Measurements from ENCODE around the gene EMILIN2.
"Not testable (repeated sequence)": the region's sequence is repeated elsewhere in the genome, so short reads cannot be mapped to it uniquely, and the experiment has no call there.

EMILIN2 gene

GRCh38 chr18:2912357-2913299, 65.8 kb downstream of the EMILIN2 start:
- H3K36me3 ChIP-seq (ENCODE audit: insufficient read depth, low read length) = peaks cover 5% of the 10 kb centered on the region
- peaks cover 0 to under 1% of the 10 kb centered on the region in 2 donors for H3K27me3 ChIP-seq (ENCODE audit: control insufficient read depth in 1 of 2, insufficient read depth in 2 of 2, low read length in 2 of 2)
- no peak overlapping the region for H3K4me3 ChIP-seq (ENCODE audit: low read depth in 1 of 2, low read length in 2 of 2)

GRCh38 chr18:2913398-2914005, 66.7 kb downstream of the EMILIN2 start:
- no peak overlapping the region for H3K27ac ChIP-seq (ENCODE audit: low read depth, low read length)
- no peak overlapping the region for H3K9ac ChIP-seq (ENCODE audit: low read length)
- H3K4me3 ChIP-seq (ENCODE audit: low read depth in 1 of 2, low read length in 2 of 2) = no peak overlapping the region
- no peaks in the 10 kb centered on the region for H3K27me3 ChIP-seq (ENCODE audit: control insufficient read depth in 1 of 2, insufficient read depth in 2 of 2, low read length in 2 of 2)
- H3K4me1 ChIP-seq (ENCODE audit: insufficient read depth, low read length) = peaks cover 6% of the 10 kb centered on the region
- H3K9me3 ChIP-seq (ENCODE audit: low read length) = no peaks in the 10 kb centered on the region
- H3K36me3 ChIP-seq (ENCODE audit: insufficient read depth, low read length) = peaks cover 12% of the 10 kb centered on the region

More at GRCh38 chr18:2912357-2913299, 65.8 kb downstream of the EMILIN2 start:
- Histone ChIP-seq H3K9ac (ENCODE audit: low read length) (no peak overlapping the region), H3K4me1 (ENCODE audit: insufficient read depth, low read length) (peaks cover 6% of the 10 kb centered on the region), H3K9me3 (ENCODE audit: low read length) (no peaks in the 10 kb centered on the region), H3K27ac (ENCODE audit: low read depth, low read length) (no peak overlapping the region)

GRCh38 chr18:2914185-2914880, 67.5 kb downstream of the EMILIN2 start:
- Histone ChIP-seq H3K36me3 (ENCODE audit: insufficient read depth, low read length) (peaks cover 20% of the 10 kb centered on the region), H3K4me1 (ENCODE audit: insufficient read depth, low read length) (peaks cover 6% of the 10 kb centered on the region), H3K4me3 (ENCODE audit: low read depth in 1 of 2, low read length in 2 of 2) (no peak overlapping the region), H3K9ac (ENCODE audit: low read length) (no peak overlapping the region), H3K27ac (ENCODE audit: low read depth, low read length) (no peak overlapping the region), H3K27me3 (ENCODE audit: control insufficient read depth in 1 of 2, insufficient read depth in 2 of 2, low read length in 2 of 2) (no peaks in the 10 kb centered on the region), H3K9me3 (ENCODE audit: low read length) (no peaks in the 10 kb centered on the region)

- Histone ChIP-seq H3K9ac (ENCODE audit: low read length) (no peak overlapping the region), H3K27ac (ENCODE audit: low read depth, low read length) (no peak overlapping the region), H3K27me3 (ENCODE audit: control insufficient read depth in 1 of 2, insufficient read depth in 2 of 2, low read length in 2 of 2) (no peaks in the 10 kb centered on the region), H3K9me3 (ENCODE audit: low read length) (no peaks in the 10 kb centered on the region), H3K4me3 (ENCODE audit: low read depth in 1 of 2, low read length in 2 of 2) (no peak overlapping the region), H3K36me3 (ENCODE audit: insufficient read depth, low read length) (peaks cover 25% of the 10 kb centered on the region), H3K4me1 (ENCODE audit: insufficient read depth, low read length) (peaks cover 6% of the 10 kb centered on the region)
These were observed 68.1 kb downstream of the EMILIN2 start for GRCh38 chr18:2914881-2915240.

- H3K27me3 ChIP-seq (ENCODE audit: control insufficient read depth in 1 of 2, insufficient read depth in 2 of 2, low read length in 2 of 2); H3K27ac ChIP-seq (ENCODE audit: low read depth, low read length); H3K4me3 ChIP-seq (ENCODE audit: low read depth in 1 of 2, low read length in 2 of 2); H3K9ac ChIP-seq (ENCODE audit: low read length); H3K4me1 ChIP-seq (ENCODE audit: insufficient read depth, low read length); H3K9me3 ChIP-seq (ENCODE audit: low read length): not testable (repeated sequence)
- H3K36me3 ChIP-seq (ENCODE audit: insufficient read depth, low read length) = peaks cover 31% of the 10 kb centered on the region
These were observed 68.7 kb downstream of the EMILIN2 start for GRCh38 chr18:2915486-2915885.

- Histone ChIP-seq H3K4me3 (ENCODE audit: low read depth in 1 of 2, low read length in 2 of 2) (no peak overlapping the region), H3K27me3 (ENCODE audit: control insufficient read depth in 1 of 2, insufficient read depth in 2 of 2, low read length in 2 of 2) (no peaks in the 10 kb centered on the region), H3K9ac (ENCODE audit: low read length) (no peak overlapping the region), H3K36me3 (ENCODE audit: insufficient read depth, low read length) (peaks cover 38% of the 10 kb centered on the region), H3K27ac (ENCODE audit: low read depth, low read length) (no peak overlapping the region), H3K9me3 (ENCODE audit: low read length) (no peaks in the 10 kb centered on the region), H3K4me1 (ENCODE audit: insufficient read depth, low read length) (peaks cover 6% of the 10 kb centered on the region)
These were observed 69.4 kb downstream of the EMILIN2 start for GRCh38 chr18:2916184-2916583.

GRCh38 chr18:2917259-2918047, 70.6 kb downstream of the EMILIN2 start:
- H3K4me3 ChIP-seq (ENCODE audit: low read depth in 1 of 2, low read length in 2 of 2) = no peak overlapping the region
- peaks cover 49% of the 10 kb centered on the region for H3K36me3 ChIP-seq (ENCODE audit: insufficient read depth, low read length)
- H3K27ac ChIP-seq (ENCODE audit: low read depth, low read length) = no peak overlapping the region

GRCh38 chr18:2918761-2919550, 72.2 kb downstream of the EMILIN2 start:
- peaks cover 6% of the 10 kb centered on the region for H3K4me1 ChIP-seq (ENCODE audit: insufficient read depth, low read length)
- no peaks in the 10 kb centered on the region for H3K27me3 ChIP-seq (ENCODE audit: control insufficient read depth in 1 of 2, insufficient read depth in 2 of 2, low read length in 2 of 2)
- peaks cover 60% of the 10 kb centered on the region for H3K36me3 ChIP-seq (ENCODE audit: insufficient read depth, low read length)
- no peaks in the 10 kb centered on the region for H3K9me3 ChIP-seq (ENCODE audit: low read length)
- H3K27ac ChIP-seq (ENCODE audit: low read depth, low read length) = no peak overlapping the region
- no peak overlapping the region for H3K4me3 ChIP-seq (ENCODE audit: low read depth in 1 of 2, low read length in 2 of 2)
- no peak overlapping the region for H3K9ac ChIP-seq (ENCODE audit: low read length)

More at GRCh38 chr18:2917259-2918047, 70.6 kb downstream of the EMILIN2 start:
- Histone ChIP-seq H3K4me1 (ENCODE audit: insufficient read depth, low read length) (peaks cover 6% of the 10 kb centered on the region), H3K9me3 (ENCODE audit: low read length) (no peaks in the 10 kb centered on the region), H3K9ac (ENCODE audit: low read length) (no peak overlapping the region), H3K27me3 (ENCODE audit: control insufficient read depth in 1 of 2, insufficient read depth in 2 of 2, low read length in 2 of 2) (no peaks in the 10 kb centered on the region)

- Histone ChIP-seq H3K9ac (ENCODE audit: low read length) (no peak overlapping the region), H3K27ac (ENCODE audit: low read depth, low read length) (no peak overlapping the region), H3K36me3 (ENCODE audit: insufficient read depth, low read length) (peaks cover 67% of the 10 kb centered on the region), H3K4me1 (ENCODE audit: insufficient read depth, low read length) (peaks cover 6% of the 10 kb centered on the region), H3K4me3 (ENCODE audit: low read depth in 1 of 2, low read length in 2 of 2) (no peak overlapping the region), H3K9me3 (ENCODE audit: low read length) (no peaks in the 10 kb centered on the region), H3K27me3 (ENCODE audit: control insufficient read depth in 1 of 2, insufficient read depth in 2 of 2, low read length in 2 of 2) (no peaks in the 10 kb centered on the region)
These were observed 72.8 kb downstream of the EMILIN2 start for GRCh38 chr18:2919600-2919999.

GRCh38 chr18:2920027-2920426, 73.2 kb downstream of the EMILIN2 start:
- H3K27ac ChIP-seq (ENCODE audit: low read depth, low read length) = no peak overlapping the region
- H3K27me3 ChIP-seq (ENCODE audit: control insufficient read depth in 1 of 2, insufficient read depth in 2 of 2, low read length in 2 of 2) = no peaks in the 10 kb centered on the region
- peaks cover 6% of the 10 kb centered on the region for H3K4me1 ChIP-seq (ENCODE audit: insufficient read depth, low read length)
- H3K4me3 ChIP-seq (ENCODE audit: low read depth in 1 of 2, low read length in 2 of 2) = no peak overlapping the region
- H3K9ac ChIP-seq (ENCODE audit: low read length) = no peak overlapping the region
- peaks cover 71% of the 10 kb centered on the region for H3K36me3 ChIP-seq (ENCODE audit: insufficient read depth, low read length)
- H3K9me3 ChIP-seq (ENCODE audit: low read length) = no peaks in the 10 kb centered on the region

All from muscle layer of colon (tissue), 2 donors.